Peyer's patch (tissue), 4 donors: ENCODE results near the gene FBXL16.

ENCODE experiments used
- POLR2A ChIP-seq, 2 donors: fragments of 450-650 bp; IDR thresholded peaks; one replicate each; pipeline ENCODE4 v1.5.1; 2017; ENCODE audit warnings: antibody characterized with exemption in 2 of 2, mild to moderate bottlenecking in 2 of 2, moderate library complexity in 2 of 2
- TF ChIP-seq, protein P1 (sequence below), 6 experiments: fragments of 450-650 bp in 4 of 6; fragments of 200-600 bp in 2 of 6; sonication (generic) in 1 of 6; IDR thresholded peaks; one replicate each; pipeline ENCODE4 v1.5.1; 2017 to 2019; ENCODE audit warnings: antibody characterized with exemption in 6 of 6, mild to moderate bottlenecking in 3 of 6, moderate library complexity in 1 of 6

DNA sequence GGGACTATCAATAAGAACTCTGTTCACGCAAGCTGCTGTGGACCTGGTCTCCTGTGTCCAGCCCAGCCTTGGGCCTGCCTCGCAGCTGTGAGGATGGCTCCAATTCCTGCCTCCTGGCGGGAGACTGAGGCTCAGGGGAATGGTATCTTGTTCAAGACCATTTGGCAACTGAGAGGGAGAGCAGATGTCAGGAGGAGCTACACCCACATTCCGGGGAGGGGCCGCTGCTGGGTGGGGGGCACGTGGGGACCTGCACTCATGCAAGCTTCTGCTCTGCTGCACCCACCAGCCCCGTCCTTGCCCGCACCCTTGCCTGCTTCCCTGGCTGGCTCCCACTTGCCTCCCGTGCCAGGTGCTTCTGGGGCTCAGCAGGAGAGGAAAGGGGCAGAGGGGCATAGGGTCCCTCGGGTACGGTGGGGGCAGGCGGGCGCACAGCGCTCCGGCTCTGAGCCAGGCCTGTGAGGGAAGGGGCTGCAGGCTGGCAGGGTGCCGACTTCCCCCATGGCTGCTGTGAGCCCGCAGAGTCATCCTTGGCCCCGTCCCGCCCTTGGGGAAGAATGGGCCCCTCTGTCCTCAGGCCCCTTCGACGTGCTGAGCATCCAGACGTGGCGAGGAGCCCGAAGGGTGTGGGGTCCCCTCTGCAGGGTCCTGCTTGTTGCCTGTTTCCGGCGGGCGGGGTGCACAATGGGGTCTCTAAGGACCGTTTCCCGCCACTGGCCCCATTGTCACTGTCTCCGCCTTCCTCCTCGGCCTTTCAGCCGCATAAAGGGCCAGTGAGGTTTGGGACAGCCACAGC, 12.0 kb upstream of the FBXL16 start:
- no peak for TF ChIP-seq POLR2A (IDR thresholded peaks at IDR 0.05)
- TF ChIP-seq, protein P1, sequence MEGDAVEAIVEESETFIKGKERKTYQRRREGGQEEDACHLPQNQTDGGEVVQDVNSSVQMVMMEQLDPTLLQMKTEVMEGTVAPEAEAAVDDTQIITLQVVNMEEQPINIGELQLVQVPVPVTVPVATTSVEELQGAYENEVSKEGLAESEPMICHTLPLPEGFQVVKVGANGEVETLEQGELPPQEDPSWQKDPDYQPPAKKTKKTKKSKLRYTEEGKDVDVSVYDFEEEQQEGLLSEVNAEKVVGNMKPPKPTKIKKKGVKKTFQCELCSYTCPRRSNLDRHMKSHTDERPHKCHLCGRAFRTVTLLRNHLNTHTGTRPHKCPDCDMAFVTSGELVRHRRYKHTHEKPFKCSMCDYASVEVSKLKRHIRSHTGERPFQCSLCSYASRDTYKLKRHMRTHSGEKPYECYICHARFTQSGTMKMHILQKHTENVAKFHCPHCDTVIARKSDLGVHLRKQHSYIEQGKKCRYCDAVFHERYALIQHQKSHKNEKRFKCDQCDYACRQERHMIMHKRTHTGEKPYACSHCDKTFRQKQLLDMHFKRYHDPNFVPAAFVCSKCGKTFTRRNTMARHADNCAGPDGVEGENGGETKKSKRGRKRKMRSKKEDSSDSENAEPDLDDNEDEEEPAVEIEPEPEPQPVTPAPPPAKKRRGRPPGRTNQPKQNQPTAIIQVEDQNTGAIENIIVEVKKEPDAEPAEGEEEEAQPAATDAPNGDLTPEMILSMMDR (IDR thresholded peaks at IDR 0.05) = no peak
